Measurements from ENCODE around the gene ADAMTS15. TPM values are rescaled to one million over a fixed set of nuclear protein-coding genes. Genes with fewer than 3 reads are reported as not detected.
A peak's percentile ranks its signal among the peaks of the same experiment; 100 is the strongest.

Gene ADAMTS15
- total RNA-seq, 1 donor from 2014 or later: 13.8 TPM

GRCh38 chr11:130512662-130513061, 64.2 kb downstream of the ADAMTS15 start:
- Histone ChIP-seq H3K4me3 (ENCODE audit: insufficient read depth, low read depth, low read length) (no peak overlapping the region), H3K27ac (ENCODE audit: low read depth, low read length) (no peak overlapping the region), H3K4me2 (ENCODE audit: low read length) (no peak overlapping the region), H2AFZ (ENCODE audit: low read depth, low read length) (no peak overlapping the region), H3K27me3 (ENCODE audit: insufficient read depth, low read length) (no peaks in the 10 kb centered on the region), H3K79me2 (ENCODE audit: insufficient read depth, low read length) (no peaks in the 10 kb centered on the region), H3K4me1 (ENCODE audit: insufficient read depth, low read length) (peaks cover 6% of the 10 kb centered on the region), H3K9me3 (ENCODE audit: insufficient read depth, low read depth, low read length) (peaks cover 2% of the 10 kb centered on the region), H4K20me1 (ENCODE audit: insufficient read depth, low read length) (no peaks in the 10 kb centered on the region), H3K9ac (ENCODE audit: low read length) (no peak overlapping the region), H3K36me3 (ENCODE audit: insufficient read depth, low read length) (no peaks in the 10 kb centered on the region)
- no peak overlapping the region for H3K27ac Mint-ChIP-seq (ENCODE audit: unreplicated experiment)
- H3K36me3 Mint-ChIP-seq (ENCODE audit: low read depth, unreplicated experiment): peaks cover 3% of the 10 kb centered on the region
- DNase-seq (ENCODE audit: low read depth) (no peak), FAIRE-seq (no peak)
- H3K9me3 Mint-ChIP-seq (ENCODE audit: unreplicated experiment): peaks cover 7% of the 10 kb centered on the region
- TF ChIP-seq EZH2 (IDR thresholded peaks at IDR 0.05; ENCODE audit: insufficient read depth, low read length): no peak
- TF ChIP-seq, protein P1, sequence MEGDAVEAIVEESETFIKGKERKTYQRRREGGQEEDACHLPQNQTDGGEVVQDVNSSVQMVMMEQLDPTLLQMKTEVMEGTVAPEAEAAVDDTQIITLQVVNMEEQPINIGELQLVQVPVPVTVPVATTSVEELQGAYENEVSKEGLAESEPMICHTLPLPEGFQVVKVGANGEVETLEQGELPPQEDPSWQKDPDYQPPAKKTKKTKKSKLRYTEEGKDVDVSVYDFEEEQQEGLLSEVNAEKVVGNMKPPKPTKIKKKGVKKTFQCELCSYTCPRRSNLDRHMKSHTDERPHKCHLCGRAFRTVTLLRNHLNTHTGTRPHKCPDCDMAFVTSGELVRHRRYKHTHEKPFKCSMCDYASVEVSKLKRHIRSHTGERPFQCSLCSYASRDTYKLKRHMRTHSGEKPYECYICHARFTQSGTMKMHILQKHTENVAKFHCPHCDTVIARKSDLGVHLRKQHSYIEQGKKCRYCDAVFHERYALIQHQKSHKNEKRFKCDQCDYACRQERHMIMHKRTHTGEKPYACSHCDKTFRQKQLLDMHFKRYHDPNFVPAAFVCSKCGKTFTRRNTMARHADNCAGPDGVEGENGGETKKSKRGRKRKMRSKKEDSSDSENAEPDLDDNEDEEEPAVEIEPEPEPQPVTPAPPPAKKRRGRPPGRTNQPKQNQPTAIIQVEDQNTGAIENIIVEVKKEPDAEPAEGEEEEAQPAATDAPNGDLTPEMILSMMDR (IDR thresholded peaks at IDR 0.05; ENCODE audit: insufficient read depth, low read depth, low read length): no peak
- H3K27me3 Mint-ChIP-seq (ENCODE audit: low read depth, unreplicated experiment): peaks cover 24% of the 10 kb centered on the region
- no peak overlapping the region for H3K4me3 Mint-ChIP-seq (ENCODE audit: unreplicated experiment)
- H3K4me1 Mint-ChIP-seq (ENCODE audit: low read depth, unreplicated experiment): peaks cover 5% of the 10 kb centered on the region

GRCh38 chr11:130513132-130513531, 64.7 kb downstream of the ADAMTS15 start:
- Histone ChIP-seq H3K9ac (ENCODE audit: low read length) (no peak overlapping the region), H2AFZ (ENCODE audit: low read depth, low read length) (no peak overlapping the region), H3K9me3 (ENCODE audit: insufficient read depth, low read depth, low read length) (no peaks in the 10 kb centered on the region), H3K36me3 (ENCODE audit: insufficient read depth, low read length) (no peaks in the 10 kb centered on the region), H3K4me2 (ENCODE audit: low read length) (no peak overlapping the region), H3K4me1 (ENCODE audit: insufficient read depth, low read length) (peaks cover 6% of the 10 kb centered on the region), H3K27me3 (ENCODE audit: insufficient read depth, low read length) (no peaks in the 10 kb centered on the region), H3K79me2 (ENCODE audit: insufficient read depth, low read length) (no peaks in the 10 kb centered on the region), H3K4me3 (ENCODE audit: insufficient read depth, low read depth, low read length) (no peak overlapping the region), H3K27ac (ENCODE audit: low read depth, low read length) (no peak overlapping the region), H4K20me1 (ENCODE audit: insufficient read depth, low read length) (no peaks in the 10 kb centered on the region)
- DNase-seq (ENCODE audit: low read depth) (peak; percentile 31), FAIRE-seq (no peak)
- no peak overlapping the region for H3K4me3 Mint-ChIP-seq (ENCODE audit: unreplicated experiment)
- H3K36me3 Mint-ChIP-seq (ENCODE audit: low read depth, unreplicated experiment): peaks cover 3% of the 10 kb centered on the region
- peaks cover 21% of the 10 kb centered on the region for H3K27me3 Mint-ChIP-seq (ENCODE audit: low read depth, unreplicated experiment)
- TF ChIP-seq, protein P1 (IDR thresholded peaks at IDR 0.05; ENCODE audit: insufficient read depth, low read depth, low read length): no peak
- TF ChIP-seq EZH2 (IDR thresholded peaks at IDR 0.05; ENCODE audit: insufficient read depth, low read length): no peak
- H3K4me1 Mint-ChIP-seq (ENCODE audit: low read depth, unreplicated experiment): peaks cover 5% of the 10 kb centered on the region
- H3K27ac Mint-ChIP-seq (ENCODE audit: unreplicated experiment): no peak overlapping the region
- peaks cover 2% of the 10 kb centered on the region for H3K9me3 Mint-ChIP-seq (ENCODE audit: unreplicated experiment)

DNA sequence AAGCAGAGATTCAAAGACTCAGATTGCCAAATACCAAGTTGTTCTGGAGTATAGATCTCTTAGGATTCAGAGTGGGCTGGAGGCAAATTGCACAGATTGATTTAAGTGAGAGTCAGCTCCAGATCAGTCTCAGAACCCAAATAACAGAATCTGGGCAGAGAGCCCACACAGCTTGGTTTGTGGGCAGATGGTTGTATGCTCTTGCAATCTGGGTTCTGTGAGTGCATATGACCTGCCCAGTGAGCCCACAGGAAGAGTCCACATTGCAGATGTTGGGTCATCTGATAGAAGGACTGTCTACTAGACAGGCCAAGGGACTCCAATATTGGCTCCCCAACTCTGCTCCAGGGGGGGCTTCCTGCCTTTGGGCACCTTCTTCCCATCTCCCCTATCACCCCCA, 65.9 kb downstream of the ADAMTS15 start:
- H3K27me3 Mint-ChIP-seq (ENCODE audit: low read depth, unreplicated experiment): peaks cover 21% of the 10 kb centered on the region
- no peak overlapping the region for H3K4me3 ChIP-seq (ENCODE audit: insufficient read depth, low read depth, low read length)
- H3K4me1 Mint-ChIP-seq (ENCODE audit: low read depth, unreplicated experiment): peaks cover 5% of the 10 kb centered on the region
- H3K27me3 ChIP-seq (ENCODE audit: insufficient read depth, low read length): no peaks in the 10 kb centered on the region
- peaks cover 6% of the 10 kb centered on the region for H3K4me1 ChIP-seq (ENCODE audit: insufficient read depth, low read length)
- H3K36me3 Mint-ChIP-seq (ENCODE audit: low read depth, unreplicated experiment): peaks cover 2% of the 10 kb centered on the region
- H3K9me3 Mint-ChIP-seq (ENCODE audit: unreplicated experiment): peaks cover 4% of the 10 kb centered on the region
- no peak overlapping the region for H3K4me3 Mint-ChIP-seq (ENCODE audit: unreplicated experiment)
- no peak overlapping the region for H3K4me2 ChIP-seq (ENCODE audit: low read length)
- peak; percentile 59 for DNase-seq (ENCODE audit: low read depth)
- H3K9me3 ChIP-seq (ENCODE audit: insufficient read depth, low read depth, low read length): no peaks in the 10 kb centered on the region
- FAIRE-seq: peak; percentile 68
- H3K27ac Mint-ChIP-seq (ENCODE audit: unreplicated experiment): no peak overlapping the region
- H2AFZ ChIP-seq (ENCODE audit: low read depth, low read length): no peak overlapping the region
- H3K36me3 ChIP-seq (ENCODE audit: insufficient read depth, low read length): no peaks in the 10 kb centered on the region
- no peak overlapping the region for H3K9ac ChIP-seq (ENCODE audit: low read length)
- H4K20me1 ChIP-seq (ENCODE audit: insufficient read depth, low read length): no peaks in the 10 kb centered on the region
- H3K27ac ChIP-seq (ENCODE audit: low read depth, low read length): no peak overlapping the region
- TF ChIP-seq, protein P1 (IDR thresholded peaks at IDR 0.05; ENCODE audit: insufficient read depth, low read depth, low read length): no peak
- no peak for TF ChIP-seq EZH2 (IDR thresholded peaks at IDR 0.05; ENCODE audit: insufficient read depth, low read length)
- no peaks in the 10 kb centered on the region for H3K79me2 ChIP-seq (ENCODE audit: insufficient read depth, low read length)
